ENCODE data around the gene DSCAML1.
"Not testable (repeated sequence)": the region's sequence is repeated elsewhere in the genome, so short reads cannot be mapped to it uniquely, and the experiment has no call there.

The DSCAML1 gene

GRCh38 chr11:117458275-117459122 lies 338.5 kb downstream of the DSCAML1 start:
- DNase-seq: peak; percentile 65

- peak; percentile 90 for DNase-seq
Observed at GRCh38 chr11:117457835-117458234, 339.2 kb downstream of the DSCAML1 start.

GRCh38 chr11:117457031-117457785 lies 339.8 kb downstream of the DSCAML1 start:
- DNase-seq: peak; percentile 95

- DNase-seq: not testable (repeated sequence)
Observed at GRCh38 chr11:117456721-117457029, 340.3 kb downstream of the DSCAML1 start.

- no peak for DNase-seq
Observed at GRCh38 chr11:117456027-117456720, 340.8 kb downstream of the DSCAML1 start.

DNA sequence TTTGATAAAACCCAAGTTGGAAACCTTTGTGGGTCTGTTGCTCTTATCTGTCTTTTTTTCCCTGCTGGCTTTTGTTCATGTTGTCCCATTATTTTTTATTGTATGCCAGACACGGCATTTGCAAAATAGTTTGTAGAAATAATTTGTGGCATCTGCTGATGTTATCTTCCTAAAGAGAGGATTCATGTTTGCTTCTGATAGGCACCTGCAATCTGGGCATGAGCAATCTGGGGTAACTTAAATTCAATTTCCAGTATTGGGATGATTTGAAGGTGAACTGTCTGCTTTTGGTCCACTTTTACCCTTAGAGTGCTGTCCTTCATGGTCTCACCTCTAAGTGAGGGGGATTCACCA lies 342.5 kb downstream of the DSCAML1 start:
- no peak for DNase-seq

GRCh38 chr11:117453886-117454563 lies 343.0 kb downstream of the DSCAML1 start:
- no peak for DNase-seq

- DNase-seq: no peak
Observed at GRCh38 chr11:117449111-117449693, 347.8 kb downstream of the DSCAML1 start.

- peak; percentile 55 for DNase-seq
Observed at GRCh38 chr11:117444711-117445658, 352.0 kb downstream of the DSCAML1 start.

DNA sequence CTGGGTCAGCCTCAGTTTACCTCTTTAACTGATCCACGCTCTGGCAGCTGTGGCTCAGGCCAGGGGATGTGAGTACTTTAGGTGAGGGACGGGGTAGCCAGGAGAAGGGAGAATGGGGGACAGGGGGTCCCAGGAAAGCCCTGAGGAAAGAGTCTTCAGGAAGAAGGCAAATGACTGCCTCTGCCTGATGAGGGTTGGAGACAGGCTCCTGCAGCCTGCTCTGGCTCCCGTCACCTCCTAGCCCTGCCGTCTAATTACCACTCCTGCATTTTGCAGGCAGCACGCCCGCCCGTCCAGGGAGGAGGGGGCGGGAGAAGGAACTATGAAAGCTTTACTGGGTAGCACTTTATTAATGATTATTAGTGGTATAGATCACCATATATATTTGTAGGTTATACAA lies 352.8 kb downstream of the DSCAML1 start:
- DNase-seq: peak; percentile 55

DNA sequence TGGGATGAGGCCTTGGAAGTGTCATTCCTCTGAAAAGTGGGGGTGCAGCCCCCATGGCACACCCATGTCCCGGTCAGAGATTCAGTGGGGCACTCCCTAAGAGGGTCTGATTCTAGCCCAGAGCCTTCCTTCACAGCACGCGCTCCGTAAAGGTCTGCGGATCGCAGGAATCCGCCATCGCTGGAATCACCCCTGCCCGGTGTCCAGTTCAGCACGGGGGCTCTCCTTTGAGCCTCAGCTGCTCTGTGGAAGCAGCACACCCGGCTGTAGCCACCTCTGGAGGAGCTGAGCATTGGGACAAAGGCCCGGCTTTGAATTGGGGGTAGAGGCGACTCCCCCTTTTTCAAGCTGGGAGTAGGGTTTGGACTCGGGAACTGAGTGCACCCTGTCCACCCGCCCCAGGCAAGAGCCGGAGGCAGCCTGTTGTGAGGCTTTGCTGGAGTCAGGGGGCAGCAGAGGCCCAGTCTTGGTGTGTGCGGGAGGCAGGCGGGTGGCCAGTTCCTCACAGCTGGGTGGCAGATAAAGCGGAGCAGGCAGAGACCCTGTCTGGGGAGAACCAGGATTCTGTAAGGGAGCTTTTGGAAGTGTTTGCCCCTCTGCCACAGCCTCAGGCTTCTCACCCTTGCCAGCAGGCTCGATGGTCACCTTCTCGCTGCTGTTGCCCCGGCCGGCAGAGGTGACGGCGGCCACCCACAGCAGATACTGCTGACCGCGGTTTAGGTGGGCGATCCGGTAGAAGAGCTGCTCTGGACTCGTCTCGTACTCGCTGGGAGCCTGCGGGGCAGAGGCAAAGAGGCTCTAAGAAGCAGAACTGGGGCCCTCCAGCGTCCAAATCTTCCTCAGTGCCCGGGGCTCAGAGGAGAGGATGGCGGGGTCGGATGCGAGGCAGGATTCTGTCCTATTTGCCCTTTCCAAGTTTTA lies 353.5 kb downstream of the DSCAML1 start:
- DNase-seq: peak; percentile 86

- DNase-seq: no peak
Observed at GRCh38 chr11:117442869-117443239, 354.2 kb downstream of the DSCAML1 start.

DNA sequence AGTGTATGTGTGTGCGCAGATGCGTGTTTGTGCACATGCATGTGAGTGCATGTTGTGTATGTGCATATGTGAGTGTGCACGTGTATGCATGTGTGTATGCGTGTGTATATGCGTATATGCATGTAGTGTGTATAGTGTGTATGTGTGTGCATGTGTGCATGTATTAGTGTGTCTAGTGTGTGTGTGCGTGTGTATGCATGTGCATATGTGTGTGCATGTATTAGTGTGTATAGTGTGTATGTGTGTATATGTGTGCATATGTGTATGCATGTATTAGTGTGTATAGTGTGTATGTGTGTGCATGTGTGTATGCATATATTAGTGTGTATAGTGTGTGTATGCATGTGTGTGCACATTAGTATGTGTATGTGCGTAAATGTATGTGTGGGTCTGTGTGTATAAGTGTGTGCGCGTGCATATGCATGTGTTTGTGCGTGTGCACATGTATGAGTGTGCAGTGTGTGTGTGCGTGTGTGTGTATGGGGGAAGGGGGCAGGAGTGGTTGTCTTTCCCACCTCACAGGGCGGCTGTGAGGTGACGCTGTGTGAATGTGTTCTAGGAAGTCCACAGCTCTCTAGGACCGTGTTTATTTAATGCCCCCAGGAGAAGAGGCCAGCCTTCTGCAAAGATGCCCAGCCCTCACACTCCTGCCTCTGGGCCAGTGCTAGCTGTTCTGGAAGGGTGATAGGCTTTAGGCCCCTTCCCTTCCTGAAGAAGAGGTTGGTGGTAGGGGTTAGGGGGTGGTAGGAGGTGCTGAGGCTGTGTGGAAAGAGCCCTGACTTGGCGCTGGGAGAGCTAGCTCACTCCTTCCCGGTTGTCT lies 354.8 kb downstream of the DSCAML1 start:
- no peak for DNase-seq

DNA sequence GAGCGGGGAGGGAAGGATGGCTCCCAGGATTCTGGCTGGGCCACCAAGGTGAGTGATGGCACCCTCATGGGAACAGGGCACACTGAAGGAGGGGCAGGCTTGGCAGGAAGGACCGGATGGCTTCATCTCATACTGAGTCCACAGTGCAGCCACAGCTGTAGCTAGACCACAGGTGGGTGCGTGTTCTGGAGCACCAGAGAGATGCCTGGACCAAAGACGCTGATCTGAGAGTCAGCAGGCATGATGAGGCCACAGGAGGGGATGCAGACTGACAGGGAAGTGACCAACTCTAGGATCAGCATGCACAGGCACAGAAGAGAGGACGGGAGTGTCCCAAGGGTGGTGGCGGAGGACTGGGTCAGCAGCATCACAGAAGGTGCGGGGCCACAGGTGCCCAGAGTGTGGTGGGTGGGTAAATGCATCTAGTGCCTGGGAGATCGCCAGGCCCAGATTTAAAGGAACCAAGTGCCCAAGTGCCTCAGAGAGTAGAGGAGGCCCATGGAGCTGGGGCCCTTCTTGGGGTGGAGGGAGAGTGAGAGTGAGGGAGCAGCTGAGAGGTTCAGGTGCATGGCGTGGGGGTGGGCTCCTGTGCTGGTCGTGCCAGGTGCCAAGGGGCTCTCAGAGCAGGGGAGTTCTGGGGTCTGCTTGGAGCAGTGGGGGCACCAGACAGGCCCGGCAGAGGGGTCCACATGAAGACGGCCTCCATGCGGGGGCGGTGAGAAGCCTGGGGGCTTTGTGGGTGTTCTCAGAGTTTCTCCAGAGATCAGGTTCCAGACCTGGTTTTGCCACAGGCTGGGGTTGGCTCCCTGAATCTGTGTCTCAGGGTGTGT lies 355.7 kb downstream of the DSCAML1 start:
- DNase-seq: no peak

DNA sequence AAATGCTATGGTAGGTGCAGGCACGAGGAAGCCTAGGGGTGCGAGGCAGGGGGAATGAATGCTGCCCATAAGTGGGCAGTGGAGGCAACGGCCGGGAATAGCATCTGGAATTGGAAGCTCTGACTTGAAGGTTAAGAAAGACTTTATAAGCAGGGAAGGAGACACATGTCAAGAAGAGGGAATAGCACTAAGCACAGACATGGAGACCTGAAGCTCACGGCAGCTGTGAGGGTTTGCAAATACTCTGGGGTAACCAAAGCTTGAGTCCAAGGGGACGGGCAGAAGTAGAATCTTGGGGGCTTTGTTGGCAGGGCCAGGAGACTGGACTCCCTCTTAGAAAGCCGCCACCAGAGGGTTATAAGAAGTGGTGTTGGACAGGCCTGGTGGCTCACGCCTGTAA lies 356.8 kb downstream of the DSCAML1 start:
- DNase-seq: no peak

GRCh38 chr11:117439256-117439655 lies 357.8 kb downstream of the DSCAML1 start:
- DNase-seq: no peak

GRCh38 chr11:117438371-117439000 lies 358.5 kb downstream of the DSCAML1 start:
- DNase-seq: no peak

- no peak for DNase-seq
Observed at GRCh38 chr11:117437791-117438130, 359.3 kb downstream of the DSCAML1 start.
